ENCODE results near the gene PCNT. TPM values are rescaled to one million over a fixed set of nuclear protein-coding genes. Genes with fewer than 3 reads are reported as not detected.

The PCNT gene
- polyA plus RNA-seq, 1 donor, result 17.9 TPM

DNA sequence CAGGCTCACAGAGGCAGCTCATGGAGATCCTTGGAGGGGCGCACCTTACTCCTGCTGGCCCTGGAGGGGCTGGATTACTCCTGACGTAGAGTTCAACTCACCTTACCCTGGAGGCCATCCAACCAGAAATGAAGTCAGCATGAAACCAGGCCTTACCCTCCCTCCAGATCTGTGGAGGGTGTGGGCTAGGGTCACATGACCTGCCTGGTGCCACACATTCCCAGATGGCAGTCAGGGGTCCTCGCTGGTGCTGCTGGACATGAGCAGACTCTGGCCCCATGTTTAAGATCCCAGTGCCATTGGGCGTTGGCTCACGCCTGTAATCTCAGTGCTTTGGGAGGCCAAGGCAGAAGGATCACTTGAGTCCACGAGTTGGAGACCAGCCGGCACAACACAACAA, 4.8 kb upstream of the PCNT start:
- Histone ChIP-seq H3K4me3 (ENCODE audit: low read length) (no peak overlapping the region), H3K36me3 (ENCODE audit: control insufficient read depth, insufficient read depth, low read length) (peaks cover 14% of the 10 kb centered on the region), H3K27ac (ENCODE audit: low read length) (no peak overlapping the region), H3K4me1 (ENCODE audit: control insufficient read depth, insufficient read depth, low read length) (peaks cover 20% of the 10 kb centered on the region), H3K9me3 (ENCODE audit: control insufficient read depth, low read depth, low read length) (no peaks in the 10 kb centered on the region), H3K27me3 (ENCODE audit: control insufficient read depth, insufficient read depth, low read length) (no peaks in the 10 kb centered on the region)
- no CpG with 5 or more reads among the region's 7 CpGs for WGBS (ENCODE audit: insufficient coverage, low lambda C conversion rate)
- no peak for DNase-seq

GRCh38 chr21:46320331-46320801, 3.6 kb upstream of the PCNT start:
- DNase-seq, result no peak
- H3K4me3 ChIP-seq (ENCODE audit: low read length), result no peak overlapping the region
- H3K4me1 ChIP-seq (ENCODE audit: control insufficient read depth, insufficient read depth, low read length), result peaks cover 22% of the 10 kb centered on the region
- H3K36me3 ChIP-seq (ENCODE audit: control insufficient read depth, insufficient read depth, low read length), result peaks cover 4% of the 10 kb centered on the region
- no peak overlapping the region for H3K27ac ChIP-seq (ENCODE audit: low read length)
- 60% methylated on average over 1 of the region's 4 CpGs for WGBS (ENCODE audit: insufficient coverage, low lambda C conversion rate)
- H3K9me3 ChIP-seq (ENCODE audit: control insufficient read depth, low read depth, low read length), result no peaks in the 10 kb centered on the region
- H3K27me3 ChIP-seq (ENCODE audit: control insufficient read depth, insufficient read depth, low read length), result no peaks in the 10 kb centered on the region

GRCh38 chr21:46322351-46323226, 1.4 kb upstream of the PCNT start:
- H3K9me3 ChIP-seq (ENCODE audit: control insufficient read depth, low read depth, low read length), result no peaks in the 10 kb centered on the region
- no CpG with 5 or more reads among the region's 50 CpGs for WGBS (ENCODE audit: insufficient coverage, low lambda C conversion rate)

GRCh38 chr21:46323227-46323709, 688 bp upstream of the PCNT start:
- H3K36me3 ChIP-seq (ENCODE audit: control insufficient read depth, insufficient read depth, low read length), result peaks cover 6% of the 10 kb centered on the region
- no peaks in the 10 kb centered on the region for H3K9me3 ChIP-seq (ENCODE audit: control insufficient read depth, low read depth, low read length)
- no peak overlapping the region for H3K27ac ChIP-seq (ENCODE audit: low read length)
- H3K4me3 ChIP-seq (ENCODE audit: low read length), result peak overlapping the region; percentile 82
- H3K4me1 ChIP-seq (ENCODE audit: control insufficient read depth, insufficient read depth, low read length), result peaks cover 21% of the 10 kb centered on the region
- H3K27me3 ChIP-seq (ENCODE audit: control insufficient read depth, insufficient read depth, low read length), result no peaks in the 10 kb centered on the region
- DNase-seq, result no peak
- no CpG with 5 or more reads among the region's 34 CpGs for WGBS (ENCODE audit: insufficient coverage, low lambda C conversion rate)

More at GRCh38 chr21:46322351-46323226, 1.4 kb upstream of the PCNT start:
- peaks cover 26% of the 10 kb centered on the region for H3K4me1 ChIP-seq (ENCODE audit: control insufficient read depth, insufficient read depth, low read length)
- H3K27me3 ChIP-seq (ENCODE audit: control insufficient read depth, insufficient read depth, low read length), result no peaks in the 10 kb centered on the region
- peaks cover 3% of the 10 kb centered on the region for H3K36me3 ChIP-seq (ENCODE audit: control insufficient read depth, insufficient read depth, low read length)
- peak in 1 of 2 donors; percentile 40 for DNase-seq
- peak overlapping the region; percentile 82 for H3K4me3 ChIP-seq (ENCODE audit: low read length)
- H3K27ac ChIP-seq (ENCODE audit: low read length), result no peak overlapping the region

- Histone ChIP-seq H3K4me3 (ENCODE audit: low read length) (peak overlapping the region; percentile 100), H3K4me1 (ENCODE audit: control insufficient read depth, insufficient read depth, low read length) (peaks cover 16% of the 10 kb centered on the region), H3K36me3 (ENCODE audit: control insufficient read depth, insufficient read depth, low read length) (peaks cover 11% of the 10 kb centered on the region), H3K27me3 (ENCODE audit: control insufficient read depth, insufficient read depth, low read length) (no peaks in the 10 kb centered on the region), H3K9me3 (ENCODE audit: control insufficient read depth, low read depth, low read length) (no peaks in the 10 kb centered on the region), H3K27ac (ENCODE audit: low read length) (peak overlapping the region; percentile 100)
- DNase-seq, result peak; percentile 77 to 84
- WGBS (ENCODE audit: insufficient coverage, low lambda C conversion rate), result no CpG with 5 or more reads among the region's 98 CpGs
Observed at GRCh38 chr21:46324390-46325072, 575 bp downstream of the PCNT start.

DNA sequence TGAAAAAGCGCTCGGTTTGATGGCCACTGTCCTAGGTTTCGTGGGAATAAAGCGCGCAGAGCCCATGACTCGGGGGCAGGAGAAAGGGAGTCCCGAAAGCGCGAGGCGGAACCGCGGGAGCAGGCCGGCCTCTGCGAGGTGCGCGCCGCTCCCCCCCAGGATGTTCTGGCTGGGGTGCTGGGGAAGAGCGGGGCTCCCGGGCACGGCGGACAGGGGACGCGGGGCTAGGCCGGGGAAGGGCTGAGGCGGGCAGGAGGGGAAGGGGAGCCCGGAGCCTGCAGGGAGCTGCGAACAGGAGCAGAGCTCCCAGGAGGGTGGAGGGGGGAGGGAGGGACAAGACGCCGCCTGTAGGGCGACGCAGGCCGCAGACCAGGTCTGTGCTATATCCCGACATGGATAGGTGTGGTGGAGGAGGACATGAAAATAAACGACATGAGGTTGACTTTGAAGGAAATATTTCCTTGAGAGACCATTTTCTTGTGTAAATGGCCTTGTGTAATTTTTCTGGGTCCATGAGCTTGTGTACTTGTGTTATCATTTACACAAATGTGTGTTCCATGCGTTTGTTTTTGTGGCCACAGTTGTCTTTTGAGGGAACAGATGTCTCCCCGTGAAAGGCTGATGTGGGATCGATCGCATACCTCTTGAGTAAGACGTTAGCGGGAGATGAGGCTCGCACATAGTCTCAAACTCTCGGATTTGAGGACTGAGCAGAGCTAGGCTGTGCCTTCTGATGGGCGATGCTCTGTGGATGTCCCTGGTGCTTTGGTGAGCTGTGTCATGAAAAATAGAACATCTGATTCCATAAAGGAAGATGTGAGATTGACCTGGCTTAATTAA, 1.3 kb downstream of the PCNT start:
- Histone ChIP-seq H3K4me1 (ENCODE audit: control insufficient read depth, insufficient read depth, low read length) (peaks cover 16% of the 10 kb centered on the region), H3K4me3 (ENCODE audit: low read length) (peak overlapping the region; percentile 62), H3K36me3 (ENCODE audit: control insufficient read depth, insufficient read depth, low read length) (peaks cover 12% of the 10 kb centered on the region), H3K27ac (ENCODE audit: low read length) (peak overlapping the region; percentile 82), H3K27me3 (ENCODE audit: control insufficient read depth, insufficient read depth, low read length) (no peaks in the 10 kb centered on the region), H3K9me3 (ENCODE audit: control insufficient read depth, low read depth, low read length) (no peaks in the 10 kb centered on the region)
- peak; percentile 40 to 65 for DNase-seq
- WGBS (ENCODE audit: insufficient coverage, low lambda C conversion rate), result no CpG with 5 or more reads among the region's 43 CpGs

DNA sequence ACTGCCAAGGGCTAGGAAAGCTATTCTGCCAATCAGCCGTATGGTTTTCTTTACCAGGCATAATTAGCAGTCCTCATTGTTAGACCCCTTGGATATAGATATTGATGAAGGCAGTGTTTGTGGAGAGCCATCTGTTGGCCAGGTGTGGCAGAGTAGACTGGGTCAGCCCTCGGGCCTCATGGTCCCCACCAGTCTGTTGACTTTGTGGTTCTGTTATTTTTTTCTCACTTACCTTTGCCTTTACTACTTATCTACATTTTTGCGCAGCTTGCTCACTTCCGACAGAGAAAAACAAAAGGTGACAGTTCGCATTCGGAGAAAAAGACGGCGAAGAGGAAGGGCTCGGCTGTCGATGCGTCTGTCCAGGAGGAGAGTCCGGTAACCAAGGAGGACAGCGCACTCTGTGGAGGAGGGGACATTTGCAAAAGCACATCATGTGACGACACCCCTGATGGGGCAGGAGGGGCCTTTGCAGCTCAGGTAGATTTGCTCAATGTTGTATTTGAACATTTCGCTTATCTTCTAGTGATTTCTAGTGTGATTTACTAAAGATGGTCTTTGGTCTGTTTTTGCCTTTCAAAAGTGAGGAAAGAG, 2.3 kb downstream of the PCNT start:
- peak; percentile 22 to 41 for DNase-seq
- Histone ChIP-seq H3K36me3 (ENCODE audit: control insufficient read depth, insufficient read depth, low read length) (peaks cover 15% of the 10 kb centered on the region), H3K4me3 (ENCODE audit: low read length) (no peak overlapping the region), H3K9me3 (ENCODE audit: control insufficient read depth, low read depth, low read length) (no peaks in the 10 kb centered on the region), H3K27ac (ENCODE audit: low read length) (no peak overlapping the region), H3K4me1 (ENCODE audit: control insufficient read depth, insufficient read depth, low read length) (peaks cover 16% of the 10 kb centered on the region), H3K27me3 (ENCODE audit: control insufficient read depth, insufficient read depth, low read length) (no peaks in the 10 kb centered on the region)
- WGBS (ENCODE audit: insufficient coverage, low lambda C conversion rate), result 100% methylated on average over 1 of the region's 15 CpGs

- Histone ChIP-seq H3K27me3 (ENCODE audit: control insufficient read depth, insufficient read depth, low read length) (no peaks in the 10 kb centered on the region), H3K4me3 (ENCODE audit: low read length) (no peak overlapping the region), H3K9me3 (ENCODE audit: control insufficient read depth, low read depth, low read length) (no peaks in the 10 kb centered on the region), H3K4me1 (ENCODE audit: control insufficient read depth, insufficient read depth, low read length) (peaks cover 8% of the 10 kb centered on the region), H3K27ac (ENCODE audit: low read length) (no peak overlapping the region), H3K36me3 (ENCODE audit: control insufficient read depth, insufficient read depth, low read length) (peaks cover 18% of the 10 kb centered on the region)
- no peak for DNase-seq
- WGBS (ENCODE audit: insufficient coverage, low lambda C conversion rate), result no CpG with 5 or more reads among the region's 4 CpGs
Observed at GRCh38 chr21:46327711-46328110, 3.8 kb downstream of the PCNT start.

GRCh38 chr21:46328151-46328550, 4.2 kb downstream of the PCNT start:
- Histone ChIP-seq H3K9me3 (ENCODE audit: control insufficient read depth, low read depth, low read length) (no peaks in the 10 kb centered on the region), H3K4me3 (ENCODE audit: low read length) (no peak overlapping the region), H3K4me1 (ENCODE audit: control insufficient read depth, insufficient read depth, low read length) (peaks cover 8% of the 10 kb centered on the region), H3K36me3 (ENCODE audit: control insufficient read depth, insufficient read depth, low read length) (peaks cover 18% of the 10 kb centered on the region), H3K27ac (ENCODE audit: low read length) (no peak overlapping the region), H3K27me3 (ENCODE audit: control insufficient read depth, insufficient read depth, low read length) (no peaks in the 10 kb centered on the region)
- DNase-seq, result no peak
- no CpG with 5 or more reads among the region's 5 CpGs for WGBS (ENCODE audit: insufficient coverage, low lambda C conversion rate)
